GM21529 (cell line): ENCODE results near the gene HOXB6.

Experiments used
- ATAC-seq: cut with Tn5 transposase; IDR thresholded peaks from one replicate; pipeline ENCODE4 v1.9.1; 2021; ENCODE audit not compliant: unreplicated experiment

HOXB6 gene

DNA sequence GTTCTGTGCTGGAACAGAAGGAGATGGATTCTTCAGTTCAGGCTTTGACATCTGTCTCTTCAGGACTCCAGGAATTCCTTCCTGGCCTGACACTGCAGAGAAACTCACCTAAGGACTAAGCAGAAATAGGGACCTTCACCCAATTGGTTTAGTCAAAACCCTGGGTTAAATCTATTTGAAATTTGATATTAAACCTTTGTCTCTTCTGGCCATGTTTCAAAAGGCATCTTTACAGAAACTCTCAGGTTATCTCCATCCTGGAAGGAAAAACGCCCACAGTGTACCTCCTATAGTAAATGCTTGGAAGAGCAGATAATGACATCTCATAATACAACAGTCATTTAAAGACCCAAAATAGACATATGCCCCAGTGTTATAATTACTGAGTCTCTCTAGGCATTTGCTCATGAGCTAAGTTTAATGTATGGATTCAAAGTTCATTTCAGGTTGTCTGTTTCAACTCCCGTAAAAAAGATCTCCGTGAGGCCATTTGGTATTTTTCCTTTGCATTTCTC lies 21.0 kb downstream of the HOXB6 start:
- ATAC-seq: no peak

DNA sequence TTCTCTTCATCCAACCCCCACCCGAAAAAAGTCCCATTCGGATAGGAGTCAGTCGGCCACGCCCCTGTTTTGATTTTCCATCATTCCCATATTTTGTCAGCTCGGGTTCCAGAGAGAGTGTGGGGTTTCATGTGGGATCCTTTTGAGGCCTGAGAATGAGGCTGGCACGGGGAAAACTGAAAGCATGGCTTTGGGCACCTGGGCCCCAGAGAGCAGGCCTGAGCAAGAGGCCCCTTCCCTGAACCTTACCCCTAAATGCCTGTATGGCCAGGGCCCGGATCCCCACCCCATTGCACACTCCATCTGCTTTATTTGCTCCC lies 22.1 kb downstream of the HOXB6 start:
- no peak for ATAC-seq

DNA sequence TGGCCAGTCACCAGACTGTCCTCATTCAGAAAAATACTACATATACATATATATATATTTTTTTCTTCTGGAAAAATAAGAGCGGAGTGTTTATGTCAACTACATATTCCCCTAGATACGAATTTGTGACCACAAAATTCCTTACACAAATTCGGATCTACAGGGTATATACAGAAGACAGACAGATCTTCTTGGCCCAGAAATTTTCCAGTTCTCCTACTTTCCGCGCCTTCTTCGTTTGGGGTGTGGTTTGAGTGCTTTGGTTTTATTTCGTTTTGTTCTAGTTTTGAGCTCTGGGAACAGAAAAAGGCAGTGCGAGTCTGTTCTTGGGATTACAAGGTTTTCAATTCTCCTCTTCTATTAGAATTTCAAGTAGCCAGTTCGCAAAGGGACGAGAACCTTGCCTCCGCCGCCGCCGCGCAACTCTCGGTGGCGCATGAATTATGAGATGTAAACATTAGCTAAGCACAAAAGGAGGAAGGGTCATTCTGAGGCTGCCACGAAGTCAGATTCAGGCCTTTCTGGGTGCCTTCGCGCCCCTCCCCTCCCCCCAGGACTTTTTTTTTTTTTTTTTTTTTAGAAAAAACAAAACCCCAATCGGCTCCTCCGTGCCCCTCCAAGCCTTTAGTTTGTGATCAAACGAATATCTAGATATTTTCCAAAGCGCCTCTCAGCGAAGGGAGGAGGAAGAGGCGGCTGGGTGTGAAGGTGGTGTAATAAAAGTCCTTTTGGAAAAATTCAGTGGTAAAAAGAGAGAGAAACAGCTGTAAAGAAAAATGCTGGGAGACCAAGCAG lies 24.8 kb downstream of the HOXB6 start:
- no peak for ATAC-seq

DNA sequence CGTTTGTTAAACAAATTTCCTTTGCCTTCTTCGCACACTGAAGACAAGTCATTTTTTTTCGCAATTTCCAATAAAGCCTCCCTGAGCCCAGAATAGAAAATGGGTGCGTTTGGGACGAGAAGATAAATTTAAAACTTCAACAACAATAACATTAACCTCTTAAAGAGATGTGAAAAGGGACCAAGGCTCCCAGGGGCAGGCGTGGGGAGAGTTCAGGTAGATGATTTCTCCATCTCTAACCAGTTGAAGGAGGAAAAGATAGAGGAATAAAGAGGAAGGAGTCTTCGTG lies 25.4 kb downstream of the HOXB6 start:
- no peak for ATAC-seq

DNA sequence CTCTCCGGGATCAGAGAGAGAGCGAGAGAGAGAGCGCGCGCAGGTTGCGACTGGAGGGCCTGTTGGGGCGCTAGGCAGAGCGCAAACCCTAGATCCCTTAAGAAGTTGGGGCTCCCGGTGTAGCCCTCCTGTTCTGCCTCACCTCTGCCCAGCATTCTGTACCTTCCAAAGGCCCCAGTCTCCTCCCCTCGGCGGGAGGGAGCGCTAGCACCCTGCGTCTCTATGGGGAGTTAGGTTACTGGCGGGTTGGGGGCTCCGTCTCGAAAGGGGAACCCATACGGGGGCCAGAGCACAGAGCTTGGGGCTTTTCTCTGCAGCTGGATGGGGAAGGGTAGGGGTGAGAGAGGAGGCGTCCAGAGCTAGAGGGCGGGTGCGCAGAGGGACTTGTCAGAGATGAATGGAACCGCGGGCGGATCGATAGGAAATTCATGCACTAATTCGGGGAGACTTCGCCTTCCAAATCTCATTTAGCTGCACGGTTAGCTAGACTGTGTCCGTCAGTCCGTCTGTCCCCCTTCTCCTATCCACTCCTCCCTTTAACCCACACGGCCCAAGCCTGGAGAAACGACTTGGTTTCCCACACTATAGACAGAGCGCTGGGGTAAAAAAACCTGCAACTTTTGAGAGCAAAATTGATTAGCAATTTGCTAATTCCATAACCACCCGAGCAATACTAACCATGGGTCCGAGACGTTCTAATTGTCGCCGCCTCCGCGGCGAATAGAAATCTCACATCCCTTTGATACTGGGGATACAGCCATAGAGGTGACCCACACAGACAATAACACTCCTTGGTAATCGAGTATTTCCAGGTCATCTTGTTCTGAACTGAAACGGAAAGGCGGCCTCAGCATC lies 25.9 kb downstream of the HOXB6 start:
- peak; percentile 21 for ATAC-seq

DNA sequence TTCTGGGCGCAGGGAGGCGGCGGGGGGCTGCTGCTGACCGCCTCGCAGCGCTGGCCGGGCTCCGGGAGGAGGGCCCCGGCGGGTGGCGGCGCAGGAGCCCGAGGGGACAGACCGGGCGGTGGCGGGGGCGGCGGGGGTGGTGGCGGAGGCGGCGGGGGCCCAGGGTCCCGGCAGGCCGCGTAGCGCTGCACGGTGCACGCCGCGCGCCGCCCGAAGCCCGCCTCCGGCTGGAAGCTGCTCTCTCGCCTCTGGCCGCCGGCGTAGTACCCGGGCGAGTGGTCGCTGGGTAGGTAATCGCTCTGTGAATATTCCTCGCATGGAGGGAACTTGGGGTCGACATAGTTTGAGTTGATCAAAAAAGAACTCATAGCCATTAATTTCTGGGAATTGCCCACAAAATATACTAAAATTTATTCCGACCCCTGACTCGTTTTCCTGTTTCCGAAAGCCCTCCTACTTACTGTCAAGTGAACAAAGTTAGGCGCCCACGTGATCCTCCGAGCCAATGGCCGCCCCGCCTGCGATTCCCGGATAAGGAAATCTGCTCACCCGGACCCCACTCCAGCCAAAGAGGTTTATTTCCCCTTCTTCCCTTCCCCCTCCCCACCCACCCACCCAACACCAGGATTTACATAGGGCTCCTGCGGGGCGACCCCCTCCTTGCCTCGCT lies 26.7 kb downstream of the HOXB6 start, which contains the start of gene HOXB4:
HOXB4 (minus strand) TSS at position 405 of the 670 bp plus-strand sequence; CDS start at position 374, 31 bp downstream.
- ATAC-seq: peak; percentile 60

DNA sequence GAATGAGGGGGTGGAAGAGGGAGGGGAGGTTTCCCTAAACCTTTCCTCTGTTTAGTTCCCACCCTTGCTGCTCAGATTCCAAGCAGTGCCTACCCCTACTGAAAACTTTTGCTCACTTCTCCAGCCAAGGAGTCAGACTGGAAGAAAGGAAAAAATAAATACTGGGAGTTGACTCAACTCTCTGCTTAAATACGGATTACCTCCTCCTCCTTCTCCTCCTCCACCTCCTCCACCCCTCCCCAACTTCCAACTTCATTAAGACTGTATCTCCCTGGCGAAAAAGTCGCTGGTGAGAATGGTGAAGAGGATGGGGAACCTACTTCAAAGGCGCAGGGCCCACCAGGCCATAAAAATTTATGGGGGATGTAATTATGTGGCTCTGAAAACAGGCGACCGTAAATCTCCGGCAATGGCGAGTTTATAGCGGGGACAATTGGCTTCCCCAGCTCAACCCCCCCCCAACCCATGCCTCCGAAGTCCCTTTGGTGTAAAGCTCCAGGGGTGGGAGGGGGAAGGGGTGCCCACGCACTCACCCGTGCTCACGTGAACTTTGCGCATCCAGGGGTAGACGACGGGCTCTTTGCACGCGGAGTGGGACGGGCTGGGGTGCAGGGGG lies 27.3 kb downstream of the HOXB6 start:
- ATAC-seq: no peak

DNA sequence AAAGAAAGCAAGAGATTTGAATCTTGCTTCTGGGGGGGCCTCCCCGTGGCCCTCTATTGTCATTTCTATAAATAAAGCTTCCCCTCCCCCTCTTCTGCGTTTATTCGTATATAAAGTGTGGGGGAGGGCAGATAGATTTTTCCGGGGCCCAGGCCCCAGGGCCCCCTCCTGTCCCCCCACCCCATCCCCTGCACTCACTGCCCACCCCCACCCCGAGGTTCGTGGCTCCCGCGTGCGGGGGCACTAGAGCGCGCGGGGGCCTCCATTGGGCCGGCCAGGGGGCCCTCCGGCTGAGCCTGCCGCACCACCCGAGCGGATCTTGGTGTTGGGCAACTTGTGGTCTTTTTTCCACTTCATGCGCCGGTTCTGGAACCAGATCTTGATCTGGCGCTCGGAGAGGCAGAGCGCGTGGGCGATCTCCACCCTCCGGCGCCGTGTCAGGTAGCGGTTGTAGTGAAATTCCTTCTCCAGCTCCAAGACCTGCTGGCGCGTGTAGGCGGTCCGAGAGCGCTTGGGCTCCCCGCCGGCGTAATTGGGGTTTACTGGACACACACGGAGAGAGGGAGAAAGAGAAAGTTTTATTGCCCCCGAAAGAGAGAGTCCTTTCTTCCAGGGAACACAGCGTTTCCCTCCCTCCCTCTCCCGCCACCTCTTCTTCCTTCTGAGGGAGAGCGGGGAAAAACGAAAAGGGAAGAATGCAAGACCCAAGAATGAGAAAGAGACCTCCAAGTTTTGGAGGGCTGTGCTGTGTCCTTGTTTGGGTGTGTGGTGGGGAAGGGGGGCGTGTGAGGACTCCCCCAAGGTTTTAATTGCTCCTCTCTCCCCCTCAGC lies 28.1 kb downstream of the HOXB6 start:
- no peak for ATAC-seq

DNA sequence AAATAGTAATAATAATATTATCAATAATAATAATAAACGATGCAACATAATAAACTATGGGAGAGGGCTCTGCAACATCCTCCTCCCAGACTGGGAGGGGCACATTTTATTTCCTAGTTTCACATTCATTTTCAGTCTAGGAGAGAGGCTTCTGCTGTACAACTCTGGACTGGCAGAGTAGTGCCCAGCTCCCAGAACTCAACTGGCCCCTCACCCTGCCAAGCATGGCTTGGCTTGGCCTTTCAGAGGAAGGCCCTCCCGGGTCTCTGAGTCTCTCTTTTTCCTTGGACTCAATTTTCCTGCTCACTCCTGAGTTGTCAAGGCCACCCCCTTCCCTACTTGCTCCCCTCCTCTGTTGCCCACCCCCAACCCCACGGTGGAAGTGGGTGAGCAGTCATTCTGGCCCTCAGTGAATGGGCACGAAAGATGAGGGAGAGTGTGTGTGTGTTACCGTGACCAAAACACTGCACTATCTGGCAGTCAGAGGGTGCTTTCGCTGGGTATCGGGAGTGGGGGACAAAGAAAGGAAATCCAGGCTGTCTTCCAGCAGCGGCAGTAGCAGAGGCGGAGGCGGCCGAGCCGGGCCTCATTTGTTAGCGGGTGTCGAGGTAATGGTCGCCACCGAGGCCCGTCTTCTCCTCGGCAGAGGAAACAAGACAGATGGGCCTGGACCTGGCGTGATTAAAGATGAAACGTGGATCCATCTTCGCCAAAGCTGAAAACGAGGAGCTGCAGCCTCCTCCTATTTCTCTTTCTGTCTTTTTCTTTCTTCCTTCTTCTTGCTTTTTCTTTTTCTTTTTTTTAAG lies 28.9 kb downstream of the HOXB6 start:
- no peak for ATAC-seq

DNA sequence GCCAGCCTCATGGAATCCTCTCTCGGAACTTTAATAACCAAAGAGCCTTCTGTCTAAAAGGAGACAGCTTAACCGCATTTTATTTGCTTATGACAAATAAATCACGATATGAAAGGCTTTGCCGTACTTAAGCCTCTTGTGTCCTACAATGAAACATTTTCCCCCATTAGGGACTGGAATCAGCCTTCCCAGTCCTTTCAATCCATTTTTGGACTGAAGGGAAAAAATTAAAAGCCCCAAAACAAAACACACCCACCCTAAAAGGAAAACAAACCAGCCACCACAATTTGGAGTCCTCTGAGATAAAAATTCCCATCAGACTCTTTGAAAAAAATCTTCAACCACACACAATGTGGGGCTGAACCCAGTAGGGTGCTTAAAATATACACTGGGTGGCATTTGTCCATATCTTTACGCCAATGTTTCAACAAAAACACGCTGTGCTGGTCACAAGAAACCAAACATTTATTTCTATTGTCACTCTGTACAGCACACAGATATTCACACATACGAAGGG lies 29.7 kb downstream of the HOXB6 start:
- ATAC-seq: no peak

DNA sequence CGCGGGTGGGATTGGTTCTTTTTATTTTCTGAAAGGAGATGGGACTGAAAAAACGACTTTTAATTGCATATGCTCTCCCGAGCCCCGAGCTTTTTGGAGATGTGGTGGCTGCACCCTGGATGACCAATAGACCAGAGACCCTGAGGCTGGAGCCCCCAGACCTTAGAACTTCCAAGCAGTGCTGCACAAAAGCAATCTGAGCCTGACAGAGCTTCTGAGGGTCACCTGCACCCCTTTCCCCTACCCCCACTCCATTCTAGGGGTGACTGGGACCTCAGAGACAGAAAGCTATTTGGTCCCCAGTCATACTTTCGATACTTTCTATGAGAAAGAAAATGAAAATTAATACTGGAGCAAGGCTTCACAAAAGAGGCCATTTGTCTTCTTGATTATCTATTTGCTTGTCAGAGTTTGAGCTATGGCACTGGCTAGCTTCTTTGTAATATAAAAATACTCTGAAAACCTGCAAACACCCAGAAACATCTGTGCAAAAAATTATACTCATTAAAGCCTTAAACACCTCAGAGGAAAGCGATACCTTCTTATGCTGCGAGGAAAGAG lies 30.2 kb downstream of the HOXB6 start:
- no peak for ATAC-seq

DNA sequence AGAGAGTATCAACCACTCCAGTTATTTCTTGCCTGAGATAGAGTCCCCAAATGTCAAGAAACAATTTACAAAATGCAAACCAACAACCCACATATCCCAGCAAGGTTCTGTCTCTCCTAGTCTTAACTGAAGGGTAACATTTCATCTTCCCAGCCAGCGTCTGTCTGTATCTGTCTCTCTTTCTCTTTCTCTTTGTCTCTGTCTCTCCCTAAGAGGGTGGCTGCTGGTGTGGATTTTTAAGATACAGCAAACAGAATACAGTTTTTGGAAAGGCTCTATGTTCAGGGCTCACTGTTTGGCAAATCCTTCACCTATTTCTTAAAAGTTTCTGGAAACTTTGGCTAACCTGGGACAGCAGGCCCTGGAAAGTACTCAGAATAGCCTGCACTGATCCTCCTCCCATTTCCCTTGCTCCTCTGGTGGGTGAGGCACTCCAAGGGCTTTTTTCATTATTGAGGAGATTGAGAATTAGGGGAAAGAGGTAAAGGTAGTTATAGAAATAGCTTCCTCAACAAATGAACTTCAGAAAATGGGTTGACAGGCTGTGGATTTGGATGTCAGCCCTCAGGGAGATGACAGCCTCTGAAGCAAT lies 32.9 kb downstream of the HOXB6 start:
- no peak for ATAC-seq

DNA sequence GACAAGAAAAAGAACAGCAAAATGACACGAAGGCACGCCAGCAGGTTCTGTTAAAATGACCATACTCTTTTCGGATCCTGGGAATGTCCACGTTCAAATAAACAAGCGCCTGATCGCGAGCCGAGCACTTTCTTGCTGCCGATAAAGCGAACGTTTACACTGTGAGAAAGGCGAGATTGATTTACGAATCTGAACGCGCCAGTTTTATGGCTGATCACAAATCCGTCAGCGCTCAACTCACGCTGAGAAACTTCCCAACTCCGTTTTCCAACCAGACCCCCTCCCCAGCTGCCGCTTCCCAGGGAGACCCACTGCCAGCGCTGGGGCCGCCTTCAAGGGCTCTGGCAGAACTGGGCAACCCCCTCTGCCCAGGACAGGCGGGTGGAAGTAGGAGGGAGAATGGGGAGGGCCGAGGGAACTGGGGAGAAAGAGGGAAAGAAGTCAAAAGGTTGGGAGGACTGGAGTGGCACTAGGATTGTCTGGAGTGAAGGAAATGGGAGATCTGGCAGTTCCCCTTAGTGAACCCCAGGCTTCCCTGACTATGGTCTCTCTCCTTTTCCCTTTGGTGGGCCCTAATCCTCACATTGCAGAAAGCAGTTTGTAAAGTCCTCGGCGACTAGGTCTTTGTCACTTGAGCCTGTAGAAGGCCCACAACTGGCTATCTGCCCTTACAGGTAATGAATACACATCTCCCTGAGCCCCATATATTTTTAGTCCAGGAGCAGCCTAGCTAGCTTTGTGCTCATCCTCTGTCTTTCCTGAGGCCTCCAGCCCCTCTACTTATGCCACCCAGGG lies 33.6 kb downstream of the HOXB6 start:
- ATAC-seq: no peak

DNA sequence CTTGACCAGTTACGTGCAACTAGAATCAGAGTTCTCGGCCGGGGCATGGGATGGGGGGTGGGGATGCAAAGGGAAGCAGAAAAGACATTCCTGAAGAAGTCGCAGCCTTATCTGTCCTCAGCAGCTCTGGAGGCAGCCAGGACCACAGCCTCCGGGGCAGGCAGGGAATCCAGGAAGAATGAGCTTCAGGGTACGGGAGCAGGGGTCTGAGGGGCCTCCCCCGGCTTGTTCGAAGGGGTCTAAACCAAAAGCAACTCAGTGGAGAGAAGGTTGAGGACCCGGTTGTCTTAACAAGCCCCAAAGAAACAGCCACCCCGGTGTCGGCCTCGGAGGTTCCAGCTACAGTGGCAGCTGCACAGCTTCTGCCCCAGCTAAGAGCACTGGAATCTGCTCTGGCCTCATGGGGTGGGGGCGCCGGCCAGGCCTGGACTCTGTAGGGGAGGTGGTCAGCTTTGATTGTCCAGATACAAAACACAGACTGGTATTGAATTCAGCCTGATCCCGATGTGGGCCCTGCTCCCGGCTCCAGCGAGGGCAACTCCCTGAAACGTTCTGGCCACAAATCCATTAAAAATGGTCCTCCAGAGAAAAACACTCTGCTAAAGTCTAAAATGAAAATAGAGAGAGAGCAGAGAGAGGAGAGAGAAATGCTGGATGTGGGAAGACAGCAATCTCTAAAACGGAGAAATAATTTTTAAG lies 34.3 kb downstream of the HOXB6 start:
- ATAC-seq: no peak

DNA sequence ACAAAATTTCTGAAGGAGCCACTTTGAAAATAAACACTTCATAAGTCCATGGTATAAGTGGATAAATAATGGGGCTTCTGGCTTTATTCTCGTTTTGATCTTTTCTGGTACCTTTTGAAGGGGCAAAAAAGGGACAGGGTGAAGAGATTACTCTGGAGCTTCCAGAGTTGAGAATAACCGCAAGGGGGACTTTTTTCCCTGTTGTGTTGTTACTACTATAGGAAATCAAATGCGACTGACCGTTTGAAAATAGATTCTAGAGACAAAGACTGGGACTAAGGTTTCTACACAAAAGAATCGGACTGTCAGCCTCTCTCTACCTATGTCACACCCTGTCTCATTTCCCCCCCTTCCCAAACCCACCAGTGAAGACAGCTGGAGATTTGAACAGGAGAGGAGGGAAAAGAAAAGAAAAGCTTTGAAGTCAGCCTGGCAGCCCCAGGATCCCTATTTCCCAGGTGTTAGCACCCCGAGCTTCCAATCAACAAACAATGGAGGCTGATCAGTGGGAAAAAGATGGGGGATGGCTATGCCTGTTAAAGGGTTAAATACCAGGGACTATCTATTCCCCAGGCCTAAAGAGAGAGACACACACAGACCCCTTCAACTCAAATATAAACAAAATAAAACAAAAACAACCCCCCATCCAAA lies 35.0 kb downstream of the HOXB6 start:
- ATAC-seq: no peak

DNA sequence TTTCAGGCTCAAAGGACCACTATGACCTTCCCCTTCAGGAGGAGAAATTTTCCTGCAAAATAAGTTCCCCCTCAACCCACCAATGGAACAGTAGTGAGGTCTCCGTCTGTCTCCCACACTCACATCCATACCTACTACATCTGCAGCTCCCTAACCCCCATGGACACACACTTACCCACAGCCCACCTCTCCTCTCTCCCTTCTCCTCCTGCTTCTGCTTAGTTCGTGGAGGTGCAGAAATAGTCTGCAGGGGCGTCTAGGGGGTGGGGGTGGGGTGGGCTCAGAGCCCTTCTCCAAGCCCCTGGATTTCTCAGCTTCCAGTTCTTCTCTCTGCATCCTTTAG lies 35.6 kb downstream of the HOXB6 start:
- ATAC-seq: no peak
